ENCODE results near the gene ACP1.

The ACP1 gene

DNA sequence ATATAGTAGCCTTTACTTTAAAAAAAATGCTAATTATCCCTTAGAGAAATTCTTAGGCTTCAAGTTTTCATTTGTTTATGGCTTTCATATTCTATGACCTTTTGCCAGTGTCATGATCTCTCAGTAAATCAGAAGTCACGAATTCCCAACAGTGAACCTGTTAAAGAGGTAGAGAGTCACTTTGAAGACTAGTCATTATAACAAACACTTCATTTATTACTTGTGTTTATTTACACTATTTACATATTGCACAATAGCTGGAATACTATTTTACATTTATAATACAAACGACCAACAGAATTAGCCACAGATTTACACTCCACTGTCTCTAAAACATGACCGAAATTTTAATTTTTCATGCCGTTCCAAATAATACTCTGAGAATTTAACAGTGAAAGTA is 14.6 kb downstream of the ACP1 start:
- no peak for DNase-seq (ENCODE audit: low read depth in 2 of 2)
- no peak overlapping the region for H3K4me3 ChIP-seq (replicated peaks in 1 of 2; ENCODE audit: low read depth in 2 of 2, low read length in 2 of 2)
- TF ChIP-seq, protein P1, sequence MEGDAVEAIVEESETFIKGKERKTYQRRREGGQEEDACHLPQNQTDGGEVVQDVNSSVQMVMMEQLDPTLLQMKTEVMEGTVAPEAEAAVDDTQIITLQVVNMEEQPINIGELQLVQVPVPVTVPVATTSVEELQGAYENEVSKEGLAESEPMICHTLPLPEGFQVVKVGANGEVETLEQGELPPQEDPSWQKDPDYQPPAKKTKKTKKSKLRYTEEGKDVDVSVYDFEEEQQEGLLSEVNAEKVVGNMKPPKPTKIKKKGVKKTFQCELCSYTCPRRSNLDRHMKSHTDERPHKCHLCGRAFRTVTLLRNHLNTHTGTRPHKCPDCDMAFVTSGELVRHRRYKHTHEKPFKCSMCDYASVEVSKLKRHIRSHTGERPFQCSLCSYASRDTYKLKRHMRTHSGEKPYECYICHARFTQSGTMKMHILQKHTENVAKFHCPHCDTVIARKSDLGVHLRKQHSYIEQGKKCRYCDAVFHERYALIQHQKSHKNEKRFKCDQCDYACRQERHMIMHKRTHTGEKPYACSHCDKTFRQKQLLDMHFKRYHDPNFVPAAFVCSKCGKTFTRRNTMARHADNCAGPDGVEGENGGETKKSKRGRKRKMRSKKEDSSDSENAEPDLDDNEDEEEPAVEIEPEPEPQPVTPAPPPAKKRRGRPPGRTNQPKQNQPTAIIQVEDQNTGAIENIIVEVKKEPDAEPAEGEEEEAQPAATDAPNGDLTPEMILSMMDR (IDR thresholded peaks at IDR 0.05; ENCODE audit: low read depth, low read length), result no peak

DNA sequence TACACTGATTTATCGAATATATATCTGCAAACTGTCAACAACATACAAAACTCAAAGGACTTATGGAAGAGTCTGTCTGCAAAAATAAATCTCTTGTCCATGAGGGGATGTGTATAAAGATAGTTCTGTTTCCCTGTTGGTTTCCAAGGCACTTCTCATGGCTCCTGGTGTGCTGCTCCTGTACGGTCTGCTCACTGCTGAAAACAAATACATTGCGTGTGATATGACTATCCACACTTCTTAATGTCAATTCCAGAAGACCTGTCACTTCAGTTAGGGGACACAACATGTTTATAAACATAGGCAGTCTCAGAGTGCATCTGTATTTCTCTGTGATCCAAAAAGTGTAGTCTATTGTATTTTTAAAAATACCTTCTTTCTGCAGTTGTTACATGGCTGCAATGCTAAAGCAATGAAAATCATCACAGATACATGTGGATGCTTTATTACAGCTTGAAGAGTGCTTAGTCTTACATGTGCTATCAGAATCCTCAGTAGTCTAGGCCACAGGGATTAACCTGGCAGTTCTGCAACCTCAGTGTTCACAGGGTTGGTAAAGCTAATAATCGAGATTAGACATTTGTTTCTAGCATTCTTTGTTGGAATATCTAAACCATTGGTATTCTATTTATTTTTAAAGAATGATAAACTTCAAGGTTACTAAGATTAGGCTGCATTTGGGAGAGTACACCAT is 15.4 kb downstream of the ACP1 start:
- no peak overlapping the region for H3K4me3 ChIP-seq (replicated peaks in 1 of 2; ENCODE audit: low read depth in 2 of 2, low read length in 2 of 2)
- TF ChIP-seq, protein P1 (IDR thresholded peaks at IDR 0.05; ENCODE audit: low read depth, low read length), result no peak
- no peak for DNase-seq (ENCODE audit: low read depth in 2 of 2)

- no peak for DNase-seq (ENCODE audit: low read depth in 2 of 2)
- TF ChIP-seq, protein P1 (IDR thresholded peaks at IDR 0.05; ENCODE audit: low read depth, low read length), result no peak
- no peak overlapping the region for H3K4me3 ChIP-seq (replicated peaks in 1 of 2; ENCODE audit: low read depth in 2 of 2, low read length in 2 of 2)
These were observed 15.9 kb downstream of the ACP1 start for GRCh38 chr2:280650-281110.

- TF ChIP-seq, protein P1 (IDR thresholded peaks at IDR 0.05; ENCODE audit: low read depth, low read length), result no peak
- H3K4me3 ChIP-seq (replicated peaks in 1 of 2; ENCODE audit: low read depth in 2 of 2, low read length in 2 of 2), result no peak overlapping the region
- no peak for DNase-seq (ENCODE audit: low read depth in 2 of 2)
These were observed 16.6 kb downstream of the ACP1 start for GRCh38 chr2:281381-281780.

DNA sequence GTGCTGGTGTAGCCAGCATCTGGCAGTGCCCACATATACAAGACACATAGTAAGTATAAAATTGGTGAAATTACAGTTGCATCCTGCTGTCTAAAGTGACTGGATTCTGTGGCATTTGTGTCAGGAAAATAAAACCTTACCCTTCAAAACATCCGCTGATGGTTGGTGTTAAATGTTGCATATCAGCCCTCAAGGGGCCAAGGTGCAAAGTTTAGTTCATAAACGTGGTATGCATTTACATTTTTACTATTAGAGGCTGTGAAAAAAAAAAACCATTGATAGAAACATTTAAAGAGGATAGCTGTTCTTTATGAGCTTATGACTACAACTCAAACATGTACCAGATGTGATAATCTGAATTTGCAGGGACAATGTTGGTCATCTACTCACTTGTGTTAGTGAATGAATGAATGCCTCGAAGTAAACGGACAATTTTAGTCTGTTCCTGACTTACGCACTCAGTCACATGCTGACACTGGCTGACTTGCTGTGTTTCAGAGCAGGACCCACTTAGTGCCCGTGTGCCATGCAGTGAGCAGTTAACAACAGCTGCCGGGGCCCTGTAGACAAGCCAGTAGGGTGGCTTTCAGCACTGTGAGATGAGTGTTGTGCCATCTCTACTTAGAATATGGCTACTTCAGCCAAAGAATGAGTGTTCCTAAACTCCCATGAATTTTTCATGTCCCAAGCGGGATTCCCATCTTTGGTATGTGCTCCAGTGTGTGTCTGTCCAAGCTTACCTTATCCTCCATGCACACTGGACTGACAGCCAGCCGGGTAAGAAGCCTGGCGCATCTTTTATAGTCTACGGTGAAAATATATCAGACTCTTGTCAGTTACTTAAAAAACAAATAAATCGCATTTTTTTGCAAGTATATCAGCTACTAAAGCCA is 17.9 kb downstream of the ACP1 start:
- no peak for DNase-seq (ENCODE audit: low read depth in 2 of 2)
- no peak overlapping the region for H3K4me3 ChIP-seq (replicated peaks in 1 of 2; ENCODE audit: low read depth in 2 of 2, low read length in 2 of 2)
- TF ChIP-seq, protein P1 (IDR thresholded peaks at IDR 0.05; ENCODE audit: low read depth, low read length), result no peak

GRCh38 chr2:283996-284794 is 19.4 kb downstream of the ACP1 start:
- TF ChIP-seq, protein P1 (IDR thresholded peaks at IDR 0.05; ENCODE audit: low read depth, low read length), result no peak
- H3K4me3 ChIP-seq (replicated peaks in 1 of 2; ENCODE audit: low read depth in 2 of 2, low read length in 2 of 2), result no peak overlapping the region
- DNase-seq (ENCODE audit: low read depth in 2 of 2), result no peak
